Activated CD4-positive, alpha-beta memory T cell treated with anti-CD3 and anti-CD28 coated beads for 36 hours (primary cell): ENCODE measurements around the gene WRAP73. TPM values are rescaled to one million over a fixed set of nuclear protein-coding genes. Genes with fewer than 3 reads are reported as not detected.

Experiments used
- CTCF ChIA-PET: fragments of 350-600 bp; sonication (Branson Sonifier 250); formaldehyde crosslinking; loops from one replicate; lab custom pipeline; 2021; ENCODE audit warnings: antibody characterized with exemption, inconsistent platforms; lab: Charles Lee
- POLR2A ChIA-PET: fragments of 350-600 bp; sonication (Branson Sonifier 250); formaldehyde crosslinking; loops from one replicate; lab custom pipeline; 2021; ENCODE audit warnings: antibody characterized with exemption; lab: Charles Lee
- DNase-seq: peaks from one replicate; pipeline ENCODE4 v3.0.0-alpha.2; 2020
- H3K27ac Mint-ChIP-seq: one replicate; pipeline ENCODE4 v1.8.0; 2021; ENCODE audit warnings: mixed read lengths
- H3K27me3 Mint-ChIP-seq: one replicate; pipeline ENCODE4 v1.8.0; 2021; ENCODE audit warnings: mixed read lengths
- H3K36me3 Mint-ChIP-seq: one replicate; pipeline ENCODE4 v1.8.0; 2021; ENCODE audit warnings: mixed read lengths
- H3K4me1 Mint-ChIP-seq: one replicate; pipeline ENCODE4 v1.8.0; 2021; ENCODE audit warnings: low read depth, mixed read lengths
- H3K4me3 Mint-ChIP-seq: one replicate; pipeline ENCODE4 v1.8.0; 2021; ENCODE audit warnings: mild to moderate bottlenecking, mixed read lengths
- H3K9me3 Mint-ChIP-seq: one replicate; pipeline ENCODE4 v1.8.0; 2021; ENCODE audit warnings: mixed read lengths
- intact Hi-C: fragments of 100-400 bp; cut with micrococcal nuclease; formaldehyde crosslinking; loops from one replicate; pipeline ENCODE4 v1.15.1; 2023
- total RNA-seq, 2 experiments: library from RNA; stranded (reverse); gene quantifications; one replicate each; pipeline ENCODE4 v1.2.3, GENCODE V29; 2021

WRAP73 gene
- total RNA-seq, 2 experiments from 2014 or later = 34.5 to 34.6 TPM

GRCh38 chr1:3609016-3609768 lies 40.7 kb downstream of the WRAP73 start:
- Mint-ChIP-seq H3K4me1 (peaks cover 7% of the 10 kb centered on the region), H3K4me3 (no peak overlapping the region), H3K27me3 (peaks cover 16% of the 10 kb centered on the region), H3K27ac (no peak overlapping the region), H3K9me3 (no peaks in the 10 kb centered on the region), H3K36me3 (no peaks in the 10 kb centered on the region)
- CTCF ChIA-PET = interaction anchor here (1.4 kb wide), 1 partner anchor 12 kb away, joined by 3 read pairs; no protein-coding TSS in a partner anchor
- intact Hi-C loops = no loop called here
- DNase-seq = no peak
- POLR2A ChIA-PET = no interaction called here

- ChIA-PET POLR2A (no interaction called here), CTCF (no interaction called here)
- DNase-seq = no peak
- Mint-ChIP-seq H3K4me3 (no peak overlapping the region), H3K27ac (no peak overlapping the region), H3K4me1 (peaks cover 7% of the 10 kb centered on the region), H3K9me3 (no peaks in the 10 kb centered on the region), H3K36me3 (no peaks in the 10 kb centered on the region), H3K27me3 (peaks cover 16% of the 10 kb centered on the region)
- intact Hi-C loops = no loop called here
These were observed 41.7 kb downstream of the WRAP73 start for GRCh38 chr1:3608154-3608553.

- intact Hi-C loops = no loop called here
- no peak overlapping the region for H3K27ac Mint-ChIP-seq
- no peaks in the 10 kb centered on the region for H3K36me3 Mint-ChIP-seq
- H3K4me3 Mint-ChIP-seq = no peak overlapping the region
- H3K27me3 Mint-ChIP-seq = peaks cover 16% of the 10 kb centered on the region
- CTCF ChIA-PET = no interaction called here
- no peak for DNase-seq
- POLR2A ChIA-PET = no interaction called here
- no peaks in the 10 kb centered on the region for H3K9me3 Mint-ChIP-seq
- peaks cover 7% of the 10 kb centered on the region for H3K4me1 Mint-ChIP-seq
These were observed 42.2 kb downstream of the WRAP73 start for GRCh38 chr1:3607703-3608065.

GRCh38 chr1:3606779-3607702 lies 42.9 kb downstream of the WRAP73 start:
- ChIA-PET POLR2A (no interaction called here), CTCF (interaction anchor here (1.4 to 1.5 kb wide), 2 partner anchors 7 to 12 kb away, joined by 4 to 6 read pairs; no protein-coding TSS in a partner anchor)
- H3K9me3 Mint-ChIP-seq = no peaks in the 10 kb centered on the region

GRCh38 chr1:3604997-3605823 lies 44.7 kb downstream of the WRAP73 start:
- Mint-ChIP-seq H3K4me1 (no peaks in the 10 kb centered on the region), H3K4me3 (no peak overlapping the region), H3K27ac (no peak overlapping the region), H3K9me3 (no peaks in the 10 kb centered on the region), H3K36me3 (no peaks in the 10 kb centered on the region), H3K27me3 (peaks cover 7% of the 10 kb centered on the region)
- POLR2A ChIA-PET = no interaction called here
- CTCF ChIA-PET = no interaction called here
- intact Hi-C loops = no loop called here
- no peak for DNase-seq

More at GRCh38 chr1:3606779-3607702, 42.9 kb downstream of the WRAP73 start:
- intact Hi-C loops = no loop called here
- Mint-ChIP-seq H3K36me3 (no peaks in the 10 kb centered on the region), H3K4me3 (no peak overlapping the region), H3K4me1 (peaks cover 7% of the 10 kb centered on the region), H3K27ac (no peak overlapping the region), H3K27me3 (peaks cover 14% of the 10 kb centered on the region)
- no peak for DNase-seq

GRCh38 chr1:3604468-3604974 lies 45.4 kb downstream of the WRAP73 start:
- Mint-ChIP-seq H3K36me3 (no peaks in the 10 kb centered on the region), H3K27ac (no peak overlapping the region), H3K27me3 (peaks cover 7% of the 10 kb centered on the region), H3K9me3 (no peaks in the 10 kb centered on the region), H3K4me1 (no peaks in the 10 kb centered on the region), H3K4me3 (no peak overlapping the region)
- ChIA-PET POLR2A (no interaction called here), CTCF (interaction anchor here (1.3 kb wide), 1 partner anchor 151 kb away, joined by 4 read pairs; no protein-coding TSS in a partner anchor)
- no peak for DNase-seq
- intact Hi-C loops = no loop called here

- DNase-seq = no peak
- H3K4me1 Mint-ChIP-seq = no peaks in the 10 kb centered on the region
- H3K9me3 Mint-ChIP-seq = no peaks in the 10 kb centered on the region
- peaks cover 4% of the 10 kb centered on the region for H3K27me3 Mint-ChIP-seq
- ChIA-PET CTCF (interaction anchor here (1.3 kb wide), 1 partner anchor 151 kb away, joined by 4 read pairs; no protein-coding TSS in a partner anchor), POLR2A (no interaction called here)
- no peak overlapping the region for H3K4me3 Mint-ChIP-seq
- no peaks in the 10 kb centered on the region for H3K36me3 Mint-ChIP-seq
- H3K27ac Mint-ChIP-seq = no peak overlapping the region
- intact Hi-C loops = no loop called here
These were observed 46.1 kb downstream of the WRAP73 start for GRCh38 chr1:3603571-3604467.

GRCh38 chr1:3603156-3603555 lies 46.7 kb downstream of the WRAP73 start:
- intact Hi-C loops = no loop called here
- ChIA-PET POLR2A (no interaction called here), CTCF (interaction anchor here (1.3 kb wide), 1 partner anchor 150 kb away, joined by 4 read pairs; no protein-coding TSS in a partner anchor)
- Mint-ChIP-seq H3K36me3 (no peaks in the 10 kb centered on the region), H3K4me1 (peaks cover 3% of the 10 kb centered on the region), H3K4me3 (no peak overlapping the region), H3K9me3 (no peaks in the 10 kb centered on the region), H3K27ac (no peak overlapping the region), H3K27me3 (no peaks in the 10 kb centered on the region)
- DNase-seq = no peak

GRCh38 chr1:3602375-3602774 lies 47.5 kb downstream of the WRAP73 start:
- no peak overlapping the region for H3K27ac Mint-ChIP-seq
- POLR2A ChIA-PET = no interaction called here
- CTCF ChIA-PET = interaction anchor here (1.3 kb wide), 1 partner anchor 17 kb away, joined by 4 read pairs; no protein-coding TSS in a partner anchor

GRCh38 chr1:3601743-3602142 lies 48.2 kb downstream of the WRAP73 start:
- ChIA-PET POLR2A (no interaction called here), CTCF (interaction anchor here (1.3 kb wide), 1 partner anchor 17 kb away, joined by 4 read pairs; no protein-coding TSS in a partner anchor)
- Mint-ChIP-seq H3K27me3 (no peaks in the 10 kb centered on the region), H3K9me3 (no peaks in the 10 kb centered on the region), H3K27ac (no peak overlapping the region), H3K4me1 (peaks cover 13% of the 10 kb centered on the region), H3K36me3 (no peaks in the 10 kb centered on the region), H3K4me3 (no peak overlapping the region)
- intact Hi-C loops = no loop called here
- DNase-seq = no peak

More at GRCh38 chr1:3602375-3602774, 47.5 kb downstream of the WRAP73 start:
- H3K27me3 Mint-ChIP-seq = no peaks in the 10 kb centered on the region
- intact Hi-C loops = no loop called here
- H3K4me1 Mint-ChIP-seq = peaks cover 9% of the 10 kb centered on the region
- H3K4me3 Mint-ChIP-seq = no peak overlapping the region
- H3K9me3 Mint-ChIP-seq = no peaks in the 10 kb centered on the region
- no peak for DNase-seq
- no peaks in the 10 kb centered on the region for H3K36me3 Mint-ChIP-seq

GRCh38 chr1:3600354-3600753 lies 49.5 kb downstream of the WRAP73 start:
- peaks cover 13% of the 10 kb centered on the region for H3K4me1 Mint-ChIP-seq
- no peaks in the 10 kb centered on the region for H3K9me3 Mint-ChIP-seq
- no peak for DNase-seq
- no peaks in the 10 kb centered on the region for H3K27me3 Mint-ChIP-seq
- no peaks in the 10 kb centered on the region for H3K36me3 Mint-ChIP-seq
- no peak overlapping the region for H3K4me3 Mint-ChIP-seq
- CTCF ChIA-PET = no interaction called here
- POLR2A ChIA-PET = no interaction called here
- H3K27ac Mint-ChIP-seq = no peak overlapping the region
- intact Hi-C loops = no loop called here
